Stimulated activated CD8-positive, alpha-beta memory T cell treated with anti-CD3 and anti-CD28 coated beads, Interleukin-15, amount 100 ng/mL, for 4 hours (primary cell): ENCODE data around the gene KPNB1.
"Not testable (repeated sequence)": the region's sequence is repeated elsewhere in the genome, so short reads cannot be mapped to it uniquely, and the experiment has no call there.

Source experiments
- DNase-seq, 2 donors: peaks; one replicate each; pipeline ENCODE4 v3.0.0-alpha.2; 2020; ENCODE audit warnings: low read depth in 2 of 2

Gene KPNB1

DNA sequence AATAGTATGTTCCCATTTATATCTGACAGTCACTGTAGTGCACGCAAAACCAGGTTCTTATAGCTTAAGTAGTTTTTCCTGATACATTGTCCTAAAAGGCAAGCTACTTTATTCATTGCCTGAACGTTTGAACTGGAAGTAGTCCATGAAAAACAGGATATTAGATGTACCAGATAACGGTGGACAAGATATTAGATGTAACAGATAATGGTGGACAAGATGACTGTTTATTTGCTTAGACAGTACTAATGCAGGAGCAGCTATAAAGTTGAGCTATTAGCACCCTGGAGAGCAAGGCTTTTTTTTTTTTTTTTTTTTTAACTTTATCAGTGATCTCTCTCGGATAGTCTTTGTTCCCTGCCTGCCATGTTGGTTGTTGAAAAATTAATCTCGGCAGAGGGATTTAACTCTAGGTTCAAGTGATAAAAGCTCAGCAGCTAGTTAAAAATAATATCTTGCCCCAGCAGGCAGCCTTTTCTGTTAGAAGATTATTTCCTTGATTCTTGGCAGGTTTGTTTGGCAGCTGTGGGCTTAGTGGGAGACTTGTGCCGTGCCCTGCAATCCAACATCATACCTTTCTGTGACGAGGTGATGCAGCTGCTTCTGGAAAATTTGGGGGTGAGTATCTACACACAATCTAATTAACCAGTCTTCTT is 26.9 kb downstream of the KPNB1 start:
- no peak for DNase-seq

- DNase-seq = no peak
Observed at GRCh38 chr17:47678196-47678595, 28.5 kb downstream of the KPNB1 start.

- no peak for DNase-seq
Observed at GRCh38 chr17:47682138-47682537, 32.4 kb downstream of the KPNB1 start.

DNA sequence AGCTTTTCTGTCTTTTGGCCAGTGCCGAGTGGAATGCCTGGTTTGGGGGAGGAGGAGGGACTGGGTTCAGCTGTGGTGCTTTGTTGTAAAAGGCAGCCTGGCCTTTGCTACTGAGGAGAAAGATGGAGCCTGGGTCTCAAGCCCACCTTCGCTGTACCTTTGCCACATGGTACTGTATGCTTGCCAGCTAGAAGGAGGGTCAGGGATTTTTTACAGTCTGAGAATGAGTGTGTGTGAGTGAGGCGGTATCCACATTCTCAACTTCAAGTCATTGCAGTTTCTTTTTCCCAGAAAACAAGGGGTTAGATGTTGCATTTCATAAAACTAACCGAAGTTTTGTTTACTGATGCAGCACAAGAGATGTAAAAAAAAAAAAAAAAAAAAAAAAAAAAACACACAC is 33.0 kb downstream of the KPNB1 start:
- DNase-seq = not testable (repeated sequence)

DNA sequence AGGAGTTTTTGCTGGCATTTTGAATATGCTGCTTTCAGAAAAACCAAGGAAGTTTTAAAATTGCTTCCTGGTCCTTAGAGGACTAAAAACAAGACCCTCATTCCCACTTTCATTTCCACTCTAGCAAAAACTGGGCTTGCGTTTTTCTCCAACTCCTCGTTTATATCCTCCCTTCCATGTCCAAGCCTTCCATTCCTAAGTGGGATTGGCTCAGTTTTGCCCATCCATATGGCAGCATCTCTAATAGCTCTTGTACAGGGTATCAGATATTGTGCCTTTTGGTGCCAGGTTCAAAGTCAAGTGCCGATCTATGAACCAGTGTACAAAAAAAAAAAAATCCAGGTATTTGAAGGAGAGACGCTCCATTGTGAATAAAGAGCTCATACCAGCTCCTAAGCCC is 34.3 kb downstream of the KPNB1 start:
- no peak for DNase-seq

- no peak for DNase-seq
Observed at GRCh38 chr17:47684535-47685193, 34.9 kb downstream of the KPNB1 start.

DNA sequence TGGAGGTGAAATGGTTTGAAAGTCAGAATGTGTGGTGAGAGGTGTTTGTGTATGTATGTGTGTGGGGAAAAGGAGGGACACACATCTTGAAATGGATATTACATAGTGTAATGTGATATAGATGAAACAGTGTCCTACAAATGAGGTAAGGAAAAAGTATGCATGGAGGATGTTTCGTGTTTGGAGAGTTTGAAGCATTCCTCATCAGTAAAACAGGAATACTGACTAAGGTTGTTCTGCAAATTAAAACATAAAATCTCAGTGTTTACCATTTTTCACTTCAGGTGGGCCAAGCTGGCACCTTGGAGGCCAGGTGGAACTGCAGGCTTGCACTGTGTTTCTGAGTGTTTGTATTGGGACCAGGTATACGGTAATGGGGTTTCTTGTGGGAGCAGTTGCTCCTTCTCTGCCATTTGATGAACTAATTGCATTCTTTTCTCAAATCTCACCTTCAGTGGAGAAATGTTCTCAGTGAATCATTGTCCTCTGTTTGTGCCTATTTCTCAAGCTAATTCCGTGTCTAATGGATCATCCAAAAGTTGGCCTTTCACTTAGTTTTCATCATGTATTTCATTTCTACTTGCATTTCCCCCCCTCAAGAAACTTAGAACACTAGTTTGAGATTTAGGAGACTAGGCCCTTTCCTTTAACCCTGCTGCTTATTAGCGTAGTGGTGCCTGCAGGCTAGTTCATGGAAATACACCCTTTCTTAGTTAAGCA is 36.0 kb downstream of the KPNB1 start:
- DNase-seq = no peak

DNA sequence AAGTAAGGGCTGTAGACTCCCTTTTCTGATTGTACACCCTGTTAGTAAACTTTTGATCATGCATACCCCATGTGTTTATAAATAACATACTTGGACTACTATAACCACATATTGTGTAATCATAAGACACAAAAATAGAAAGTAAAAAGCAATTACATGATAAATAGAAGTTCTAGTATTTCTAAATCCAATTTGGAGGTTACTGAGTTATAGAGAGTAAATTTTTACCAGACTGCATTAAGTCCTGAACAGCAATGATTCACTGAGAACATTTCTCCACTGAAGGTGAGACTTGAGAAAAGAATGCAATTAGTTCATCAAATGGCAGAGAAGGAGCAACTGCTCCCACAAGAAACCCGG is 36.5 kb downstream of the KPNB1 start:
- DNase-seq = no peak

- no peak for DNase-seq
Observed at GRCh38 chr17:47686664-47687327, 37.1 kb downstream of the KPNB1 start.

GRCh38 chr17:47687328-47687690 is 37.6 kb downstream of the KPNB1 start:
- DNase-seq = no peak

DNA sequence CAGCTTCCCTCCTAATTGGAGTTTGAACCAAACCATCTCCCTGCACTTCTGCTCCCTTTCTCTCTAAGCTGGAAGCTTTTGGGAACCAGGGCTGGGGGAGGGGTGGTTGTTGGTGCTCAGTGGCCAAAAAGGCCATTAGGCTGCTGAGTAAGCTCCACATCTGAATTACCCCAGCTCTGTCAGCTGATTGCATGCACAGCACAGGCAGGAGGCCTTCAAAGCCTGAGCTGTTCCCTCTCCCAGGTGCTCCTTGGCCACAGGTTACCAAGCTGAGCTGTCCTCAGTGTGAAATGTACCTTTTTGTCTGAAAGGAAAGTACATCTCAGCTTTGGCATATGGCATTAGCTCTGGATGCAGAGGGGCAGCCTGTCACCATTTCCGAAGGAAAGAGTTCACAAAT is 38.0 kb downstream of the KPNB1 start:
- DNase-seq = no peak

- no peak for DNase-seq
Observed at GRCh38 chr17:47690121-47690520, 40.4 kb downstream of the KPNB1 start.

DNA sequence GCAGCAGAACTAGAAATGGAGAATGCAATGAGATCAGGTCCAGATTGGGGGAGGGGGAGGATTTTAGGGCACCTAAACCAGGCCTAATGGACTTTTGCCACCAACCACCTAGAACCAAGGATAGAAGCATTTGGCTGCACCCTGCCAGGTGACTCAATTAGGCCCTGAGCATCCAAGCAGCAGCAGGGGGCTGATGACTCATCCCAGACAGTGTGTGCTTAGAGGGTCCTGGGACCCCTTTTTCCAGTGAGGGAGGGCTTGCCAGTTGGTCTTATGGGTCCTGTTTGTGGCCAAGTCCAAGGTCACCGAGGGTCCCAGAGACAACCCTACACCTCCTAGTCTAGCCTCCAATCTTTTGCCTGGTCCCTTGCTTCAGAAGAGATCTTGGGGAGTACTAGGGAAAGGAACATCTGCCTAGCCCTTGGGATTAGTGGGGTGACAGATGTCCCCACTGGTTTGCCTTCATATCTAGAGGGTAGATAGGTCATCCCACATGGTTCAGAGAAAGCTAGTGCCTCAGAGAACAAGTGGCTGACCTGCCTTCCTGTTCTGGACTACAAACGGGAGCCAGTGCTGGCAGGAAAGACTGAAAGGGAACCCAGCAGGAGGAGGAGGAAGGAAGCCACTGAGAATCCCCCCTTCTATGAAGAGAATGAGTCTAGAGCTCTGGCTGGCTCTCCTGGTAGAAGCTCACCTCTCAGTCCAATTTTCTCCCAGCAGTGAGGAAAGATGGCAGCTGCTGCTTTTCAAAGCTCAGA is 42.6 kb downstream of the KPNB1 start:
- DNase-seq = no peak

DNA sequence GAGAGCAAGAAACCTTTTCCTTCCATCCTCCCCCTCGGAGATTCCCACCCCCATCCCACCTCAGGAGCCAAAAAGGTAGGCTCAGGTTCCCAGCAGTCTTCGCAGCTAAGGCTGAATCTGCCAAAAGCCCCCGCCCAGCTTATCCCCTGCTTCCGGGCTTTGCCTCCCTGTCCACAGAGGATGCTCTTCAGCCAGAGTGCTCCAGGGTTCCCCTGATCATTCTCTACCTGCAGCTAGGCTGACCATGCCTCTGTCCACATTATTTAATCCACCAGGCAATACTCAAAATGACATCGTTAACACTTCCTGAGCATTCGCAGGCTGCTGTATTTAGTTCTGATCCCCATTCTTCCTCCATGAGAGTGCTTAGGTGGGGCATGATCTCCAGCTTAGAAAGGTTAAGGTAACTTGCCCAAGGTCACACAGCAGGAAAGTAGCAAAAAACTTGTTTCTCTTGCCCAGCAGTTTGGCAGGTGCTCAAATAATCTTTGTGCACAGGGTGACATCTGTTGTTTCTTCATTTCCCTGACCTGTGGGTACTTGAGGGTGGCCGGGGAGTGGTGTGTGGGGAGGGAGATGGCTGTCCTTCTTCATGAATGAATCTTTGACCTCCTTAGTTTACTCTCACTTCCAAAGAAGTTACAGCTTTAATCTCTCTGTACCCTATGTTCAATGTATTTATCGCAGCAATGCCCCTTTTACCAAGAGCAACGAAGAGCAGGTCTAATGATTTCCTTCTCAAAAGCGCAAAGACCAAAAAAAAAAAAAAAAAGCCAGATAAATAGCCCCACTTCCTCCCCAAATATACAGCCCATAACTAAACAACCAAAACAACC is 43.4 kb downstream of the KPNB1 start:
- no peak for DNase-seq

DNA sequence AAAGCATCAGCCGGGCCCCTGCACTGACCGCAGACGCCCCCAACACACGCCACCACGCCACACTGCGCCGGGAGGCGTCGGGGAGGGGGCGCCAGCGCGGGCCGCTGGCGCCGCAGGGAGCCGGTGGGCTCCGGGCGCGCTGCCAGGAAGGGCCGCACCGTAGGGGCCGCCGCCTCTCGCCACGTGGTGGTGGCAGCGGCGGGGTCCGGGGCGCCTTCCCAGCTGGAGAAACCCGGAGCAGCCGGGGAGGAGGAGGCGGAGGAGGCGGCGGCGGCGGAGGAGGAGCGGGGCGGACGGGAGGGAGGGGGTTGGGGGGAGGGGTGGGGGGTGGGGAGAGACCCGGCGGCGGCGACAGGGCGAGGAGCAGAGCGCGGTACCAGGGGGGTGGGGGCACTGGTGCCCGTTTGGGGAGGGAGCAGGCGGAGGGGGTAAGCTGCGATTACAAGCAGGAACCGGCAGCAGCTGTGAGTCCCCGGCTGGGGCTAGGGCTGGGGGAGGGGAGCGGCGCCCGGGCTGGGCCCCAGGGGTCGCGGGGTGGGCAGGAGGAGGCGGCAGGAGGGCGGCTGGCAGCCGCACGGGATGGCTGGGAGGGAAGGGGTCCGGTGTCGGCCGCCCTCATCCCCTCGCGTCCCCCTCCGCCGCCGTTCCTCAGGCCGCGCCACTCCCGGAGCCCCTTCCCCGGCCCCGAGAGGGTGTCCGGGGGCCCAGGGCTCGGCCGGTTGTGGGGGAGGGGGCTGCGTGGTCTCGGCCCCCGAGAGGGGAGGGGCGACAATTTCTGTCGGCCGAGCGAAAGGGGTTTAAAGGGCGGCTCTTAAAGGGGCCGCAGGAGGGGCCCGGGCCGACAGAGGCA is 44.2 kb downstream of the KPNB1 start, which contains the start of gene TBKBP1:
TSS of gene TBKBP1 (plus strand) at position 431 of the 850 bp plus-strand sequence. CDS start 1,952 bp downstream, outside the sequence.
- no peak for DNase-seq

DNA sequence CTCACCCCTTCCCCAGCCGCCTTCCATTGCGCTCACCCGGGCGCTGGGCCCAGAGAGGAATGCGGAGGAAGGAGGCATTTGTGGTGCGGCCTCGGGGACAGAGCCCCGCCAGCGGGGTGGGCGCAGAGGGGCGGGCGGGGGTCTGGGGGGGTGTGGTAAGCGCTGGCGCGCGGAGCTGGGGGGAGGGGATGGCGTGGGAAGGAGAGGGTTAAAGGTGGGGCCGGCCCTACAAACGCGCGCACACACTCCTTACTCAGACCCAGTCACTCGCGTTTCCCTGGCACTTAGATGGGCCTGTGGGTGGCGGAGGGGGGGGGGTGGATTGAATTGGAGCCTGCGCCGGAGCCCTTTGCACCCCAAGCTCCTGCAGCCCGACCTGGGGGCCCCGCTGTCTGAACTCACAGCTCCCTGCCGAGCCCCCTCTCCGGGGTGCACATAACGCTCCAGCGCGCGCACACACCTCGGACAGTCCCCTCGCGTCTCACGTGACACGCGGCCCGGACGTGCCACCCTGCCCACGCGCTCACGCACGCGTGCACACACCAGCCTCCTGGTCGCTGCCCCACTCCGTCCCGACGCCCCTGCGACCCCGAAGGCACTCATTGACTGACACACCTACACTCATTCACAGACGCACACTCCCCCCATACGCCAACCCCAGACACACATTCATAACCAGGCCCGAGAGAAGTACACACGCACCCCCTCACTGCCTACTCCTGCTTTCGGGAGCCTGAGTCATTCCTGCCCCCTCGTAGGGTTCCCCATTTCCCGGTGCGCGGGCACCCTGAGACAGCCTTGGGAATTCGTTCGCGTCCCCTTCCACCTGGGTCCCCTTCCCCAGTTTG is 45.1 kb downstream of the KPNB1 start:
- DNase-seq = peak in 1 of 2 donors; percentile 54

DNA sequence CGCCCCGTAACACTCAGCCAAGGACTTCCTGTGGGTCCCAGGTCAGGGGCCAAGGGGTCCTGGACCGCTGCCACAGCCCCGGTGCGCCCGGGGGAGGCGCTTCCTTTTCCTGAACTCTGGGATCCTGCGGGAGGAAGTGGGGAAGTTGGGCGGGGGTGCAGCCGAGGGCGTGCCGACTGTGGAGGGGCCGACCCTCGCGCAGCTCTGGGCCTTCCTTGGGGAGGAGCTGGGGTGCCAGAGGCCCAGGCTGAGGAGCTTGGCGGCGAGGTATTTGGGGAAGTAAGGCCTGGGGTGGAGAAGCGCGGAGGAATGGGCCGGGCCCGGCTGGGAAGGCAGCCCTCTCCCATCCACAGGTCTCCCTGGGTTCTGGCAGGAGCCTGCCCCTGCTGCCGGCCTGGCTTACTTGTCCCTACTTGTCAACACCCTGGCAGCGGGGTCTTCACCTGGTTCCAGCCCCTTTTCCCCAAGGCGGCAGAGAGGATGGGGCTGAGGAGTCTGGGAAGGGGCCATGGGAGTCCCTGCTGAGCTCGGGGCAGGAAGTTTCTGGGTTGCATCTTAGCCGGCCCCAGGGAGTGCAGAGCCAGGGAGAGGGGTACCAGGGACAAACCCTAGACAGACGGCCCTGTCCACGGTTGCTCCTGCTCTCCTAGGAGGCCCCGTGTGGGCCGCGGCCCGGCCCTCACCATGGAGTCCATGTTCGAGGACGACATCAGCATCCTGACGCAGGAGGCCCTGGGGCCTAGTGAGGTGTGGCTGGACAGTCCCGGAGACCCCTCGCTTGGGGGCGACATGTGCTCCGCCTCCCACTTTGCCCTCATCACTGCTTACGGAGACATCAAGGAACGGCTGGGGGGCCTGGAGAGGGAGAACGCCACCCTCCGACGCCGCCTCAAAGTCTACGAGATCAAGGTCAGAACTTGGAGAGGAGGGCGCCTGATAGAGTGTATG is 46.0 kb downstream of the KPNB1 start:
- no peak for DNase-seq
